ENCODE measurements around the gene TMEM266. TPM values are rescaled to one million over a fixed set of nuclear protein-coding genes. Genes with fewer than 3 reads are reported as not detected.

The TMEM266 gene
- total and polyA plus RNA-seq, 2 experiments from 2014 or later = 0.39 to 1.9 TPM

- Histone ChIP-seq H3K36me3 (replicated peaks; ENCODE audit: insufficient read depth, low read depth) (no peaks in the 10 kb centered on the region), H3K4me3 (no peak overlapping the region), H3K9me3 (ENCODE audit: low read depth) (no peaks in the 10 kb centered on the region), H3K27me3 (peaks cover 6% of the 10 kb centered on the region), H3K27ac (no peak overlapping the region), H4K20me1 (ENCODE audit: insufficient read depth, poor library complexity, severe bottlenecking) (no peaks in the 10 kb centered on the region), H3K79me2 (no peaks in the 10 kb centered on the region), H3K4me2 (no peak overlapping the region), H2AFZ (no peak overlapping the region), H3K9me2 (replicated peaks; ENCODE audit: insufficient read depth) (no peaks in the 10 kb centered on the region), H3K4me1 (ENCODE audit: insufficient read depth) (no peaks in the 10 kb centered on the region)
- DNase-seq (ENCODE audit: low spot score) = no peak
- TF ChIP-seq, protein P1, sequence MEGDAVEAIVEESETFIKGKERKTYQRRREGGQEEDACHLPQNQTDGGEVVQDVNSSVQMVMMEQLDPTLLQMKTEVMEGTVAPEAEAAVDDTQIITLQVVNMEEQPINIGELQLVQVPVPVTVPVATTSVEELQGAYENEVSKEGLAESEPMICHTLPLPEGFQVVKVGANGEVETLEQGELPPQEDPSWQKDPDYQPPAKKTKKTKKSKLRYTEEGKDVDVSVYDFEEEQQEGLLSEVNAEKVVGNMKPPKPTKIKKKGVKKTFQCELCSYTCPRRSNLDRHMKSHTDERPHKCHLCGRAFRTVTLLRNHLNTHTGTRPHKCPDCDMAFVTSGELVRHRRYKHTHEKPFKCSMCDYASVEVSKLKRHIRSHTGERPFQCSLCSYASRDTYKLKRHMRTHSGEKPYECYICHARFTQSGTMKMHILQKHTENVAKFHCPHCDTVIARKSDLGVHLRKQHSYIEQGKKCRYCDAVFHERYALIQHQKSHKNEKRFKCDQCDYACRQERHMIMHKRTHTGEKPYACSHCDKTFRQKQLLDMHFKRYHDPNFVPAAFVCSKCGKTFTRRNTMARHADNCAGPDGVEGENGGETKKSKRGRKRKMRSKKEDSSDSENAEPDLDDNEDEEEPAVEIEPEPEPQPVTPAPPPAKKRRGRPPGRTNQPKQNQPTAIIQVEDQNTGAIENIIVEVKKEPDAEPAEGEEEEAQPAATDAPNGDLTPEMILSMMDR (IDR thresholded peaks at IDR 0.05; ENCODE audit: poor library complexity) = no peak
- TF ChIP-seq EZH2phosphoT487 (IDR thresholded peaks at IDR 0.05; ENCODE audit: low read depth, severe bottlenecking, unreplicated experiment) = no peak
- 66% methylated on average over 10 of the region's 10 CpGs for WGBS (ENCODE audit: low lambda C conversion rate, missing lambda C conversion rate)
Observed at GRCh38 chr15:76183930-76184649, 124.3 kb downstream of the TMEM266 start.

DNA sequence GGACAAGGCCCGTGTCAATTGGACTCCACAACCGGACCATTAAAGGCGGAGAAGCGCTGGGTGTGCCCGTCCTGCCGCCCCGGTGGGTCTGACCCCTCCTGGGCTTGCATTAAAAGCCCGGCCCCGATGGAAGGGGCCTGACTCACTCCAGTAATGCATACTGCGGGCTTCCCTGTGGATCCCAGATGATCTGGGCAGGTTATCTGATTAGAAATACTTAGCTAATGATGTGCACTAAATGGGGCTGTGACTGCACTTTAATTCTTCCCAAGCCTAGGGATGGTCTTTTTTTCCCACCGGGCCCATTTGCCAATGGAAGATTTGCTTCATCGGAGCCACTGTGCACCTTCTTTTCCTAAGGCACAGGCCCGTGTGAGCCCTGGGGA is 124.9 kb downstream of the TMEM266 start:
- TF ChIP-seq EZH2 (IDR thresholded peaks at IDR 0.05; ENCODE audit: borderline replicate concordance) (no peak), EZH2phosphoT487 (IDR thresholded peaks at IDR 0.05; ENCODE audit: low read depth, severe bottlenecking, unreplicated experiment) (no peak)
- TF ChIP-seq, protein P1 (IDR thresholded peaks at IDR 0.05; ENCODE audit: poor library complexity) = no peak
- no peaks in the 10 kb centered on the region for H4K20me1 ChIP-seq (ENCODE audit: insufficient read depth, poor library complexity, severe bottlenecking)
- H3K9me2 ChIP-seq (replicated peaks; ENCODE audit: insufficient read depth) = no peaks in the 10 kb centered on the region
- no peak overlapping the region for H3K4me3 ChIP-seq
- no peak overlapping the region for H2AFZ ChIP-seq
- 76% methylated on average over 13 of the region's 13 CpGs for WGBS (ENCODE audit: low lambda C conversion rate, missing lambda C conversion rate)
- no peaks in the 10 kb centered on the region for H3K9me3 ChIP-seq (ENCODE audit: low read depth)
- H3K27ac ChIP-seq = no peak overlapping the region
- peaks cover 11% of the 10 kb centered on the region for H3K27me3 ChIP-seq
- no peaks in the 10 kb centered on the region for H3K36me3 ChIP-seq (replicated peaks; ENCODE audit: insufficient read depth, low read depth)
- DNase-seq (ENCODE audit: low spot score) = no peak
- no peak overlapping the region for H3K4me2 ChIP-seq
- no peaks in the 10 kb centered on the region for H3K79me2 ChIP-seq
- no peaks in the 10 kb centered on the region for H3K4me1 ChIP-seq (ENCODE audit: insufficient read depth)

DNA sequence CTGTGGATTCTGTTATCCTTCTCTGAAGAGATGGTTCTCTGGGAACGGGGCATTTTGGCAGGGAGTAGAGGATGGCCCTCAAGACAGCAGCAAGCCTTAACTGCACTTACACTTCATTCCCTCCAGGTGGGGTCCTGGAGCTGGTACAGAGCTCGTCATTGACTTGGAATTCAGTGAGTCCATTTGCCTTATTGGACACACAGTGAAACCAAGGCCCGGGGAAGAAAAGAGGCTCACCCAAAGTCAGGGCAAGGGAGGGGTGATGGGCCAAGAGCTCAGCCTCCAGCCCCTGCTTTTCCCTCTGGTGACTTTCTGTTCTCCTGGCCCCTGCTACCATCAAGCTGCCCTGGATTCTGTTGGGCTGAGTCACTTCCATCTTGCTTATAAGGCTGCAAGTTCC is 125.9 kb downstream of the TMEM266 start:
- TF ChIP-seq, protein P1 (IDR thresholded peaks at IDR 0.05; ENCODE audit: poor library complexity) = peak; percentile 42
- TF ChIP-seq EZH2phosphoT487 (IDR thresholded peaks at IDR 0.05; ENCODE audit: low read depth, severe bottlenecking, unreplicated experiment) = no peak
- Histone ChIP-seq H3K27ac (no peak overlapping the region), H3K9me3 (ENCODE audit: low read depth) (no peaks in the 10 kb centered on the region), H4K20me1 (ENCODE audit: insufficient read depth, poor library complexity, severe bottlenecking) (no peaks in the 10 kb centered on the region), H2AFZ (no peak overlapping the region), H3K36me3 (replicated peaks; ENCODE audit: insufficient read depth, low read depth) (no peaks in the 10 kb centered on the region), H3K4me1 (ENCODE audit: insufficient read depth) (no peaks in the 10 kb centered on the region), H3K27me3 (peaks cover 15% of the 10 kb centered on the region), H3K79me2 (no peaks in the 10 kb centered on the region), H3K4me2 (no peak overlapping the region), H3K4me3 (no peak overlapping the region), H3K9me2 (replicated peaks; ENCODE audit: insufficient read depth) (no peaks in the 10 kb centered on the region)
- DNase-seq (ENCODE audit: low spot score) = peak; percentile 54
- 52% methylated on average over 3 of the region's 3 CpGs for WGBS (ENCODE audit: low lambda C conversion rate, missing lambda C conversion rate)

Measured in hepatocyte (in vitro differentiated cells).